ENCODE results near the gene BTN3A1. TPM values are rescaled to one million over a fixed set of nuclear protein-coding genes. Genes with fewer than 3 reads are reported as not detected.
"Not testable (repeated sequence)": the region's sequence is repeated elsewhere in the genome, so short reads cannot be mapped to it uniquely, and the experiment has no call there.

BTN3A1 gene
- total and polyA plus RNA-seq, 8 donors, result 3.4 to 76.5 (median 16.4) TPM

- 90 to 96% (median 95%) methylated on average over 2 of the region's 2 CpGs for WGBS, 5 donors
- no peak overlapping the region for H3K27ac ChIP-seq
- intact Hi-C loops (cut with DNase I; ENCODE audit: low total_unique reads), result no loop called here
- H3K27me3 ChIP-seq, result no peaks in the 10 kb centered on the region
- H3K4me3 ChIP-seq, result no peak overlapping the region
- DNase-seq, result no peak
- H3K4me1 ChIP-seq, result peaks cover 0 to 13% (median 6%) of the 10 kb centered on the region in 4 donors
- H3K36me3 ChIP-seq, result peaks cover 0 to 60% (median 55%) of the 10 kb centered on the region in 4 donors
- no peak for TF ChIP-seq EP300 (IDR thresholded peaks at IDR 0.05)
- H3K9me3 ChIP-seq, result no peaks in the 10 kb centered on the region
Measured at GRCh38 chr6:26428206-26428605, 26.1 kb downstream of the BTN3A1 start.

GRCh38 chr6:26430787-26431186 lies 28.7 kb downstream of the BTN3A1 start:
- no peak for TF ChIP-seq POLR2AphosphoS5 (IDR thresholded peaks at IDR 0.05)
- TF ChIP-seq POLR2A (IDR thresholded peaks at IDR 0.05), result no peak
- WGBS, 5 donors, result 82 to 87% (median 85%) methylated on average over 5 of the region's 5 CpGs
- peaks cover 0 to 71% (median 54%) of the 10 kb centered on the region in 4 donors for H3K36me3 ChIP-seq

GRCh38 chr6:26431258-26432172 lies 29.4 kb downstream of the BTN3A1 start:
- H3K9me3 ChIP-seq, result peaks cover 0 to 13% (median 4%) of the 10 kb centered on the region in 4 donors
- H3K4me3 ChIP-seq, result no peak overlapping the region
- no peak for DNase-seq
- no peaks in the 10 kb centered on the region for H3K27me3 ChIP-seq
- no peak for TF ChIP-seq EP300 (IDR thresholded peaks at IDR 0.05)
- TF ChIP-seq POLR2AphosphoS5 (IDR thresholded peaks at IDR 0.05), result no peak
- TF ChIP-seq CTCF (IDR thresholded peaks at IDR 0.05), result no peak
- no peak for TF ChIP-seq POLR2A (IDR thresholded peaks at IDR 0.05)
- WGBS, 5 donors, result 80 to 91% (median 89%) methylated on average over 6 of the region's 6 CpGs
- H3K4me1 ChIP-seq, result no peaks in the 10 kb centered on the region
- intact Hi-C loops (cut with DNase I; ENCODE audit: low total_unique reads), result no loop called here
- peaks cover 0 to 66% (median 47%) of the 10 kb centered on the region in 4 donors for H3K36me3 ChIP-seq
- no peak overlapping the region for H3K27ac ChIP-seq

More at GRCh38 chr6:26430787-26431186, 28.7 kb downstream of the BTN3A1 start:
- H3K27ac ChIP-seq, result no peak overlapping the region
- no peak overlapping the region for H3K4me3 ChIP-seq
- H3K9me3 ChIP-seq, result peaks cover 0 to 13% (median 4%) of the 10 kb centered on the region in 4 donors
- DNase-seq, result no peak
- intact Hi-C loops (cut with DNase I; ENCODE audit: low total_unique reads), result no loop called here
- H3K27me3 ChIP-seq, result no peaks in the 10 kb centered on the region
- no peaks in the 10 kb centered on the region for H3K4me1 ChIP-seq

GRCh38 chr6:26432627-26433201 lies 30.6 kb downstream of the BTN3A1 start:
- no peak overlapping the region for H3K27ac ChIP-seq
- DNase-seq, result no peak

GRCh38 chr6:26433680-26434079 lies 31.6 kb downstream of the BTN3A1 start:
- peaks cover 0 to 13% (median 4%) of the 10 kb centered on the region in 4 donors for H3K9me3 ChIP-seq
- H3K27ac ChIP-seq; DNase-seq; intact Hi-C loops (cut with DNase I; ENCODE audit: low total_unique reads); H3K27me3 ChIP-seq; H3K4me1 ChIP-seq; H3K4me3 ChIP-seq: not testable (repeated sequence)
- H3K36me3 ChIP-seq, result peaks cover 0 to 44% (median 31%) of the 10 kb centered on the region in 4 donors
- WGBS, 5 donors, result 86 to 96% (median 94%) methylated on average over 8 of the region's 8 CpGs

More at GRCh38 chr6:26432627-26433201, 30.6 kb downstream of the BTN3A1 start:
- peaks cover 0 to 13% (median 4%) of the 10 kb centered on the region in 4 donors for H3K9me3 ChIP-seq
- H3K27me3 ChIP-seq, result no peaks in the 10 kb centered on the region
- no peaks in the 10 kb centered on the region for H3K4me1 ChIP-seq
- 85 to 96% (median 93%) methylated on average over 5 of the region's 5 CpGs for WGBS, 5 donors
- TF ChIP-seq EP300 (IDR thresholded peaks at IDR 0.05), result no peak
- TF ChIP-seq POLR2AphosphoS5 (IDR thresholded peaks at IDR 0.05), result no peak
- TF ChIP-seq POLR2A (IDR thresholded peaks at IDR 0.05), result no peak
- no peak for TF ChIP-seq CTCF (IDR thresholded peaks at IDR 0.05)
- intact Hi-C loops (cut with DNase I; ENCODE audit: low total_unique reads), result no loop called here
- H3K4me3 ChIP-seq, result no peak overlapping the region
- peaks cover 0 to 54% (median 39%) of the 10 kb centered on the region in 4 donors for H3K36me3 ChIP-seq

Data from stomach (tissue), 9 donors.